AG04450 (cell line): Measurements from ENCODE around the gene CDYL2. TPM values are rescaled to one million over a fixed set of nuclear protein-coding genes. Genes with fewer than 3 reads are reported as not detected.

Source experiments
- CTCF ChIA-PET: fragments of 300-600, 350-600 bp; formaldehyde crosslinking; extraction: SDS; loops from one replicate; lab custom pipeline; 2022; ENCODE audit warnings: antibody characterized with exemption, inconsistent platforms; lab: Charles Lee
- POLR2A ChIA-PET: fragments of 350-600 bp; formaldehyde crosslinking; extraction: SDS; loops from one replicate; lab custom pipeline; 2021; ENCODE audit warnings: antibody characterized with exemption, inconsistent platforms; lab: Yijun Ruan, JAX
- DNase-seq: peaks from one replicate; pipeline ENCODE4 v3.0.0-alpha.2; 2011; ENCODE audit warnings: low read depth, low spot score
- H3K27ac ChIP-seq: one replicate; pipeline ENCODE4 v1.5.1; 2012; ENCODE audit warnings: low read depth, low read length, control low read depth
- H3K27me3 ChIP-seq: one replicate; pipeline ENCODE4 v1.6.0; 2012; ENCODE audit warnings: low read length; ENCODE audit not compliant: control insufficient read depth, insufficient read depth
- H3K4me3 ChIP-seq: 2 replicates; pipeline ENCODE4 v1.5.1; 2011; ENCODE audit warnings: mild to moderate bottlenecking, low read depth, low read length, control low read depth
- H3K9me3 ChIP-seq: 2 replicates; pipeline ENCODE4 v1.5.1; 2012; ENCODE audit warnings: low read length; ENCODE audit not compliant: control insufficient read depth, insufficient read depth
- polyA plus RNA-seq: library from polyadenylated mRNA; depleted of rRNA; stranded (reverse); fragments of >200 nt; gene quantifications from 2 replicates; pipeline ENCODE4 v1.2.3, GENCODE V29; 2011
- TF ChIP-seq, protein P1 (sequence below): IDR thresholded peaks from 2 replicates; pipeline ENCODE4 v1.5.1; 2011; ENCODE audit warnings: low read depth, low read length, control low read depth, inconsistent platforms

CDYL2 gene
- polyA plus RNA-seq, 1 experiment = 2.3 TPM

- H3K27me3 ChIP-seq = no peaks in the 10 kb centered on the region
- TF ChIP-seq, protein P1, sequence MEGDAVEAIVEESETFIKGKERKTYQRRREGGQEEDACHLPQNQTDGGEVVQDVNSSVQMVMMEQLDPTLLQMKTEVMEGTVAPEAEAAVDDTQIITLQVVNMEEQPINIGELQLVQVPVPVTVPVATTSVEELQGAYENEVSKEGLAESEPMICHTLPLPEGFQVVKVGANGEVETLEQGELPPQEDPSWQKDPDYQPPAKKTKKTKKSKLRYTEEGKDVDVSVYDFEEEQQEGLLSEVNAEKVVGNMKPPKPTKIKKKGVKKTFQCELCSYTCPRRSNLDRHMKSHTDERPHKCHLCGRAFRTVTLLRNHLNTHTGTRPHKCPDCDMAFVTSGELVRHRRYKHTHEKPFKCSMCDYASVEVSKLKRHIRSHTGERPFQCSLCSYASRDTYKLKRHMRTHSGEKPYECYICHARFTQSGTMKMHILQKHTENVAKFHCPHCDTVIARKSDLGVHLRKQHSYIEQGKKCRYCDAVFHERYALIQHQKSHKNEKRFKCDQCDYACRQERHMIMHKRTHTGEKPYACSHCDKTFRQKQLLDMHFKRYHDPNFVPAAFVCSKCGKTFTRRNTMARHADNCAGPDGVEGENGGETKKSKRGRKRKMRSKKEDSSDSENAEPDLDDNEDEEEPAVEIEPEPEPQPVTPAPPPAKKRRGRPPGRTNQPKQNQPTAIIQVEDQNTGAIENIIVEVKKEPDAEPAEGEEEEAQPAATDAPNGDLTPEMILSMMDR = no peak
- POLR2A ChIA-PET = no interaction called here
- H3K9me3 ChIP-seq = no peaks in the 10 kb centered on the region
- H3K4me3 ChIP-seq = no peak overlapping the region
- DNase-seq = no peak
- H3K27ac ChIP-seq = no peak overlapping the region
- CTCF ChIA-PET = no interaction called here
Observed at GRCh38 chr16:80664786-80665185, 139.6 kb downstream of the CDYL2 start.

- no peak for DNase-seq
- no peaks in the 10 kb centered on the region for H3K9me3 ChIP-seq
- no peak overlapping the region for H3K4me3 ChIP-seq
- CTCF ChIA-PET = no interaction called here
- POLR2A ChIA-PET = no interaction called here
- no peaks in the 10 kb centered on the region for H3K27me3 ChIP-seq
- TF ChIP-seq, protein P1 = no peak
- no peak overlapping the region for H3K27ac ChIP-seq
Observed at GRCh38 chr16:80664226-80664625, 140.2 kb downstream of the CDYL2 start.

DNA sequence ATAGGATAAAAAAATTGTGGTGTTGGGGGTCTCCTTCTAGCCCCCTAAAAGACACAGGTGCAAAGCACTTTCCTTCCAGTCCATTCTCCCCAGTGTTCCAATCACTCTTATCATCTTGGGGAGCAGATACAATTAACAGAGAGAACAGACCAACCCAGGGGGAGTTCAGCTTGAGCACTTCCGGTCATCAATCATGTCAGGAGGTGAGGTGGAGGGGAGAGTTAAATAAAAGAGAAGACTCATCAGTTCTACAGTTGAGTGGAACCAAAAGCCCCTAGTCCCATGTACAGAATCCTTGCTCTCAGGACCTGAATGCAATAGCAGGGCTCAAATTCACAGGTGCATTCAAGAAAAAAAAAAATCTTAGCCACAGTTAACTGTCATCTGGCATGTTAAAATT, 141.3 kb downstream of the CDYL2 start:
- H3K27me3 ChIP-seq = no peaks in the 10 kb centered on the region
- H3K9me3 ChIP-seq = no peaks in the 10 kb centered on the region
- TF ChIP-seq, protein P1 = no peak
- H3K4me3 ChIP-seq = no peak overlapping the region
- POLR2A ChIA-PET = no interaction called here
- no peak for DNase-seq
- H3K27ac ChIP-seq = no peak overlapping the region
- CTCF ChIA-PET = no interaction called here

DNA sequence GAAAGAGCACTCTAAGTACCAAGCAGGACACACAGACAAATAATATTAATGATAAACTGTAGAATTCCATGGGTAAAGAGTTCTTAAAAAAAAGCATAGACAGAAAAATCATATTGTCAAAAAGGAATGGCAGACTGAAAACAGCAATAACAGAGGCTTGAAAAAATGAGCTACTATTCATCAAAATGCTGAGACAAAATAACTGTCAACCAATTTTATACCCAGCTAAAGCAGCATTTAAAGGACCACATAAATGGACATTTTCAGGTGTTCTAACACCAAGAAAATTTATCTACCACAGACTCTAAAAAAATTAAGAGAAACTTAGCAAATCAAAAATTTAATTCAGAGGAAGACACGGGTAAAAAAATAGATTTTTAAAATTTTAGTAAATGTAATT, 144.5 kb downstream of the CDYL2 start:
- H3K4me3 ChIP-seq = no peak overlapping the region
- H3K27ac ChIP-seq = no peak overlapping the region
- ChIA-PET CTCF (no interaction called here), POLR2A (no interaction called here)
- no peaks in the 10 kb centered on the region for H3K27me3 ChIP-seq
- no peaks in the 10 kb centered on the region for H3K9me3 ChIP-seq
- no peak for DNase-seq
- TF ChIP-seq, protein P1 = no peak

DNA sequence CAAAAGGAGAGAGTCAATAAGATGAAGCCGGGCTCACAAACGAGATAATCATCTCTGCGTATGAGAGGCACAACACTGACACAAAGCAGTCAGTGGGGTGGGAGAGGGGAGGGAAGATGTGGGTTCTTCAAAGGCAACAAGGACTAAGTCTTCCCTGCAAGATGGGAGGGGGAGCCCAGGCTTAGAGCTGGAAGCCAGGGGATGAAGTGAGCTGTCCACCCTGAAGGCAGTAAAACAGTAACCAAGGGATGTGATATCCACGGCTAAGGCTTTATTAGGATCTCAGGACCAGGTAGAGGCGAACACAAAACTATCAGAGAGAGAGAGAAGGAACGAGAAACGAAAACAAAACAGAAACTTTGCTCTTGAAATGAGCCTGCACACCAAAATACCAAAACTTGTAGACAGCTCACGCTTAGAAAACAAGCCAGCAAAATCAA, 147.7 kb downstream of the CDYL2 start:
- Histone ChIP-seq H3K27me3 (no peaks in the 10 kb centered on the region), H3K4me3 (no peak overlapping the region), H3K27ac (no peak overlapping the region), H3K9me3 (no peaks in the 10 kb centered on the region)
- TF ChIP-seq, protein P1 = no peak
- ChIA-PET POLR2A (no interaction called here), CTCF (no interaction called here)
- DNase-seq = no peak
